GM23338 (cell line): ENCODE measurements around the gene CD99L2. TPM values are rescaled to one million over a fixed set of nuclear protein-coding genes. Genes with fewer than 3 reads are reported as not detected.

Experiments
- ATAC-seq: fragments of 200-7000 bp; cut with Tn5 transposase; 3 replicates; pipeline ENCODE4 v1.9.1; 2020
- DNase-seq: peaks from one replicate; pipeline ENCODE4 v3.0.0-alpha.2; 2015; ENCODE audit warnings: low spot score
- H2AFZ ChIP-seq: fragments of 200-600 bp; sonication (generic); 2 replicates; pipeline ENCODE4 v1.8.0; 2016; ENCODE audit warnings: antibody characterized with exemption, mild to moderate bottlenecking, moderate library complexity
- H3F3A ChIP-seq: fragments of 200-600 bp; sonication (generic); replicated peaks from 2 replicates; pipeline ENCODE4 v1.8.0; 2017; ENCODE audit warnings: antibody characterized with exemption, mixed run types, low read depth
- H3K27ac ChIP-seq: fragments of 200-600 bp; sonication (generic); 2 replicates; pipeline ENCODE4 v1.6.1; 2016; ENCODE audit warnings: low read depth
- H3K27me3 ChIP-seq: fragments of 200-600 bp; sonication (generic); 2 replicates; pipeline ENCODE4 v1.8.0; 2016; ENCODE audit warnings: mild to moderate bottlenecking, mixed run types, moderate library complexity; ENCODE audit not compliant: insufficient read depth
- H3K36me3 ChIP-seq: fragments of 200-600 bp; sonication (generic); 2 replicates; pipeline ENCODE4 v1.8.0; 2016; ENCODE audit warnings: mild to moderate bottlenecking; ENCODE audit not compliant: insufficient read depth
- H3K4me1 ChIP-seq: fragments of 200-600 bp; sonication (generic); 2 replicates; pipeline ENCODE4 v1.8.0; 2016; ENCODE audit warnings: mild to moderate bottlenecking, moderate library complexity; ENCODE audit not compliant: insufficient read depth
- H3K4me2 ChIP-seq: fragments of 200-600 bp; sonication (generic); 2 replicates; pipeline ENCODE4 v1.7.1; 2017; ENCODE audit warnings: mixed run types
- H3K4me3 ChIP-seq: fragments of 200-600 bp; sonication (generic); 2 replicates; pipeline ENCODE4 v1.6.1; 2016; ENCODE audit warnings: mixed run types
- H3K79me2 ChIP-seq: fragments of 200-600 bp; sonication (generic); replicated peaks from 2 replicates; pipeline ENCODE4 v1.8.0; 2017; ENCODE audit warnings: mild to moderate bottlenecking; ENCODE audit not compliant: insufficient read depth
- H3K9me2 ChIP-seq: fragments of 200-600 bp; sonication (generic); 2 replicates; pipeline ENCODE4 v1.8.0; 2017; ENCODE audit not compliant: insufficient read depth
- H4K20me1 ChIP-seq: fragments of 200-600 bp; sonication (generic); replicated peaks from 2 replicates; pipeline ENCODE4 v1.8.0; 2017; ENCODE audit warnings: mild to moderate bottlenecking; ENCODE audit not compliant: insufficient read depth
- H3K27ac Mint-ChIP-seq: 2 replicates; pipeline ENCODE4 v1.8.0; 2020; ENCODE audit warnings: inconsistent platforms, mild to moderate bottlenecking, moderate library complexity, mixed read lengths
- H3K27me3 Mint-ChIP-seq: 3 replicates; pipeline ENCODE4 v1.8.0; 2022; ENCODE audit warnings: low read depth, mild to moderate bottlenecking, moderate library complexity, mixed read lengths, inconsistent platforms; ENCODE audit not compliant: insufficient read depth, poor library complexity
- H3K36me3 Mint-ChIP-seq: 3 replicates; pipeline ENCODE4 v1.8.0; 2021; ENCODE audit warnings: low read depth, mild to moderate bottlenecking, inconsistent platforms, moderate library complexity, mixed read lengths
- H3K4me1 Mint-ChIP-seq: 3 replicates; pipeline ENCODE4 v1.8.0; 2020; ENCODE audit warnings: mild to moderate bottlenecking, inconsistent platforms, mixed read lengths
- H3K4me3 Mint-ChIP-seq: 3 replicates; pipeline ENCODE4 v1.8.0; 2021; ENCODE audit warnings: moderate library complexity, mild to moderate bottlenecking, inconsistent platforms, mixed read lengths
- H3K9me3 Mint-ChIP-seq: 3 replicates; pipeline ENCODE4 v1.8.0; 2020; ENCODE audit warnings: moderate library complexity, mild to moderate bottlenecking, inconsistent platforms, mixed read lengths
- CREB1 ChIP-seq: fragments of 250-450 bp; sonication (Bioruptor Pico); IDR thresholded peaks from 2 replicates; pipeline ENCODE4 v1.5.0; 2020; ENCODE audit warnings: low read depth, mild to moderate bottlenecking, moderate library complexity
- EZH2 ChIP-seq: fragments of 200-600 bp; sonication (generic); IDR thresholded peaks from one replicate; pipeline ENCODE4 v1.8.0; 2017; ENCODE audit warnings: antibody characterized with exemption, mild to moderate bottlenecking, low read depth; ENCODE audit not compliant: unreplicated experiment
- JUNB ChIP-seq: IDR thresholded peaks from one replicate; pipeline ENCODE4 v1.6.1; 2016; ENCODE audit warnings: antibody characterized with exemption; ENCODE audit not compliant: unreplicated experiment
- NANOG ChIP-seq: IDR thresholded peaks from 2 replicates; pipeline ENCODE4 v1.6.1; 2016; ENCODE audit warnings: antibody characterized with exemption, borderline replicate concordance
- POLR2AphosphoS5 ChIP-seq: IDR thresholded peaks from 2 replicates; pipeline ENCODE4 v1.6.1; 2016; ENCODE audit warnings: antibody characterized with exemption, low read depth
- STAT1 ChIP-seq: IDR thresholded peaks from one replicate; pipeline ENCODE4 v1.6.1; 2016; ENCODE audit warnings: antibody characterized with exemption; ENCODE audit not compliant: unreplicated experiment
- ZNF114 ChIP-seq: fragments of 250-450 bp; sonication (Bioruptor Pico); IDR thresholded peaks from 2 replicates; pipeline ENCODE4 v1.5.0; 2020; ENCODE audit warnings: mild to moderate bottlenecking, moderate library complexity
- ZNF331 ChIP-seq: fragments of 250-450 bp; sonication (Bioruptor Pico); IDR thresholded peaks from 2 replicates; pipeline ENCODE4 v1.5.0; 2020; ENCODE audit warnings: low read depth, mild to moderate bottlenecking, moderate library complexity
- polyA plus RNA-seq: library from polyadenylated mRNA; unstranded; fragments of >200 nt; fragmentation: Nextera tagmentation; extraction: Ambion mirVana; gene quantifications from 2 replicates; pipeline ENCODE4 v1.2.1, GENCODE V29; 2016
- total RNA-seq: library from RNA; depleted of rRNA; stranded (reverse); fragments of >200 nt; shearing (Covaris generic); gene quantifications from 2 replicates; pipeline ENCODE4 v1.2.3, GENCODE V29; 2014
- TF ChIP-seq, protein P1 (sequence below): fragments of 250-450 bp; sonication (Bioruptor Pico); IDR thresholded peaks from 2 replicates; pipeline ENCODE4 v1.5.0; 2020; ENCODE audit warnings: mild to moderate bottlenecking, moderate library complexity
- TF ChIP-seq, protein P2 (sequence below): IDR thresholded peaks from 2 replicates; pipeline ENCODE4 v1.6.1; 2016; ENCODE audit warnings: antibody characterized with exemption
- TF ChIP-seq, protein P3 (sequence below), 2 experiments: fragments of 200-600 bp in 1 of 2; sonication (generic) in 1 of 2; conservative IDR thresholded peaks; 2 replicates each; pipeline versions ENCODE4 v1.5.1 to v1.6.1; 2016 to 2017; ENCODE audit warnings: antibody characterized with exemption in 2 of 2, low read depth in 2 of 2, mild to moderate bottlenecking in 2 of 2, moderate library complexity in 1 of 2
- TF ChIP-seq, protein P4 (sequence below): IDR thresholded peaks from one replicate; pipeline ENCODE4 v1.6.1; 2018; ENCODE audit warnings: antibody characterized with exemption; ENCODE audit not compliant: unreplicated experiment

The CD99L2 gene
- total and polyA plus RNA-seq, 2 experiments from 2014 or later = 2.6 to 6.4 TPM

DNA sequence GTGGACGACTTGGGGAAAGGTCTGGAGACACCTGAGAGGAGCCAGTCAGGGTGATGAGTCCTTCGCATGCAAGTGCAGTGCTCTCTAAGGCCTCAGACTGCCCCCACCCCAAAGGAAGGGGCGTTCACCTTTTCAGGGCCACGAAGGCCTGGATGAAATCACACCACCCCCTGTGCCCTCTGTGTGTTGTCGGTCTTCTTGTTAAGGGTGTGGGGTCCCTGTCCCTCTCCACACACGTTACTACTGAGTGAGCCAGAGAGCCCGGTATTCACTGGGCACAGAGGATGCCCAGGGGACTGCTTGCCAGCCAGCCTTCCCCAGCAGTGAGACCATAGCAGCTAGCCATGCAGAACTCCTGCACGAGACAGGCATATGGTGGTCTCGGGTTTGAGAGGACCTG, 133.2 kb downstream of the CD99L2 start:
- peaks cover 12% of the 10 kb centered on the region for H3K4me1 Mint-ChIP-seq
- TF ChIP-seq, protein P1, sequence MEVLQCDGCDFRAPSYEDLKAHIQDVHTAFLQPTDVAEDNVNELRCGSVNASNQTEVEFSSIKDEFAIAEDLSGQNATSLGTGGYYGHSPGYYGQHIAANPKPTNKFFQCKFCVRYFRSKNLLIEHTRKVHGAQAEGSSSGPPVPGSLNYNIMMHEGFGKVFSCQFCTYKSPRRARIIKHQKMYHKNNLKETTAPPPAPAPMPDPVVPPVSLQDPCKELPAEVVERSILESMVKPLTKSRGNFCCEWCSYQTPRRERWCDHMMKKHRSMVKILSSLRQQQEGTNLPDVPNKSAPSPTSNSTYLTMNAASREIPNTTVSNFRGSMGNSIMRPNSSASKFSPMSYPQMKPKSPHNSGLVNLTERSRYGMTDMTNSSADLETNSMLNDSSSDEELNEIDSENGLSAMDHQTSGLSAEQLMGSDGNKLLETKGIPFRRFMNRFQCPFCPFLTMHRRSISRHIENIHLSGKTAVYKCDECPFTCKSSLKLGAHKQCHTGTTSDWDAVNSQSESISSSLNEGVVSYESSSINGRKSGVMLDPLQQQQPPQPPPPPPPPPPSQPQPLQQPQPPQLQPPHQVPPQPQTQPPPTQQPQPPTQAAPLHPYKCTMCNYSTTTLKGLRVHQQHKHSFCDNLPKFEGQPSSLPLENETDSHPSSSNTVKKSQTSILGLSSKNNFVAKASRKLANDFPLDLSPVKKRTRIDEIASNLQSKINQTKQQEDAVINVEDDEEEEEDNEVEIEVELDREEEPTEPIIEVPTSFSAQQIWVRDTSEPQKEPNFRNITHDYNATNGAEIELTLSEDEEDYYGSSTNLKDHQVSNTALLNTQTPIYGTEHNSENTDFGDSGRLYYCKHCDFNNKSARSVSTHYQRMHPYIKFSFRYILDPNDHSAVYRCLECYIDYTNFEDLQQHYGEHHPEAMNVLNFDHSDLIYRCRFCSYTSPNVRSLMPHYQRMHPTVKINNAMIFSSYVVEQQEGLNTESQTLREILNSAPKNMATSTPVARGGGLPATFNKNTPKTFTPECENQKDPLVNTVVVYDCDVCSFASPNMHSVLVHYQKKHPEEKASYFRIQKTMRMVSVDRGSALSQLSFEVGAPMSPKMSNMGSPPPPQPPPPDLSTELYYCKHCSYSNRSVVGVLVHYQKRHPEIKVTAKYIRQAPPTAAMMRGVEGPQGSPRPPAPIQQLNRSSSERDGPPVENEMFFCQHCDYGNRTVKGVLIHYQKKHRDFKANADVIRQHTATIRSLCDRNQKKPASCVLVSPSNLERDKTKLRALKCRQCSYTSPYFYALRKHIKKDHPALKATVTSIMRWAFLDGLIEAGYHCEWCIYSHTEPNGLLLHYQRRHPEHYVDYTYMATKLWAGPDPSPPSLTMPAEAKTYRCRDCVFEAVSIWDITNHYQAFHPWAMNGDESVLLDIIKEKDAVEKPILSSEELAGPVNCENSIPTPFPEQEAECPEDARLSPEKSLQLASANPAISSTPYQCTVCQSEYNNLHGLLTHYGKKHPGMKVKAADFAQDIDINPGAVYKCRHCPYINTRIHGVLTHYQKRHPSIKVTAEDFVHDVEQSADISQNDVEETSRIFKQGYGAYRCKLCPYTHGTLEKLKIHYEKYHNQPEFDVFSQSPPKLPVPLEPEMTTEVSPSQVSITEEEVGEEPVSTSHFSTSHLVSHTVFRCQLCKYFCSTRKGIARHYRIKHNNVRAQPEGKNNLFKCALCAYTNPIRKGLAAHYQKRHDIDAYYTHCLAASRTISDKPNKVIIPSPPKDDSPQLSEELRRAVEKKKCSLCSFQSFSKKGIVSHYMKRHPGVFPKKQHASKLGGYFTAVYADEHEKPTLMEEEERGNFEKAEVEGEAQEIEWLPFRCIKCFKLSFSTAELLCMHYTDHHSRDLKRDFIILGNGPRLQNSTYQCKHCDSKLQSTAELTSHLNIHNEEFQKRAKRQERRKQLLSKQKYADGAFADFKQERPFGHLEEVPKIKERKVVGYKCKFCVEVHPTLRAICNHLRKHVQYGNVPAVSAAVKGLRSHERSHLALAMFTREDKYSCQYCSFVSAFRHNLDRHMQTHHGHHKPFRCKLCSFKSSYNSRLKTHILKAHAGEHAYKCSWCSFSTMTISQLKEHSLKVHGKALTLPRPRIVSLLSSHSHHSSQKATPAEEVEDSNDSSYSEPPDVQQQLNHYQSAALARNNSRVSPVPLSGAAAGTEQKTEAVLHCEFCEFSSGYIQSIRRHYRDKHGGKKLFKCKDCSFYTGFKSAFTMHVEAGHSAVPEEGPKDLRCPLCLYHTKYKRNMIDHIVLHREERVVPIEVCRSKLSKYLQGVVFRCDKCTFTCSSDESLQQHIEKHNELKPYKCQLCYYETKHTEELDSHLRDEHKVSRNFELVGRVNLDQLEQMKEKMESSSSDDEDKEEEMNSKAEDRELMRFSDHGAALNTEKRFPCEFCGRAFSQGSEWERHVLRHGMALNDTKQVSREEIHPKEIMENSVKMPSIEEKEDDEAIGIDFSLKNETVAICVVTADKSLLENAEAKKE (CRISPR knock-in tag) = no peak
- TF ChIP-seq JUNB (no peak), ZNF114 (CRISPR knock-in tag) (no peak), ZNF331 (no peak), EZH2 (no peak), POLR2AphosphoS5 (no peak), CREB1 (no peak), NANOG (no peak), STAT1 (no peak)
- TF ChIP-seq, protein P2, sequence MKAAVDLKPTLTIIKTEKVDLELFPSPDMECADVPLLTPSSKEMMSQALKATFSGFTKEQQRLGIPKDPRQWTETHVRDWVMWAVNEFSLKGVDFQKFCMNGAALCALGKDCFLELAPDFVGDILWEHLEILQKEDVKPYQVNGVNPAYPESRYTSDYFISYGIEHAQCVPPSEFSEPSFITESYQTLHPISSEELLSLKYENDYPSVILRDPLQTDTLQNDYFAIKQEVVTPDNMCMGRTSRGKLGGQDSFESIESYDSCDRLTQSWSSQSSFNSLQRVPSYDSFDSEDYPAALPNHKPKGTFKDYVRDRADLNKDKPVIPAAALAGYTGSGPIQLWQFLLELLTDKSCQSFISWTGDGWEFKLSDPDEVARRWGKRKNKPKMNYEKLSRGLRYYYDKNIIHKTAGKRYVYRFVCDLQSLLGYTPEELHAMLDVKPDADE = no peak
- TF ChIP-seq, protein P3, sequence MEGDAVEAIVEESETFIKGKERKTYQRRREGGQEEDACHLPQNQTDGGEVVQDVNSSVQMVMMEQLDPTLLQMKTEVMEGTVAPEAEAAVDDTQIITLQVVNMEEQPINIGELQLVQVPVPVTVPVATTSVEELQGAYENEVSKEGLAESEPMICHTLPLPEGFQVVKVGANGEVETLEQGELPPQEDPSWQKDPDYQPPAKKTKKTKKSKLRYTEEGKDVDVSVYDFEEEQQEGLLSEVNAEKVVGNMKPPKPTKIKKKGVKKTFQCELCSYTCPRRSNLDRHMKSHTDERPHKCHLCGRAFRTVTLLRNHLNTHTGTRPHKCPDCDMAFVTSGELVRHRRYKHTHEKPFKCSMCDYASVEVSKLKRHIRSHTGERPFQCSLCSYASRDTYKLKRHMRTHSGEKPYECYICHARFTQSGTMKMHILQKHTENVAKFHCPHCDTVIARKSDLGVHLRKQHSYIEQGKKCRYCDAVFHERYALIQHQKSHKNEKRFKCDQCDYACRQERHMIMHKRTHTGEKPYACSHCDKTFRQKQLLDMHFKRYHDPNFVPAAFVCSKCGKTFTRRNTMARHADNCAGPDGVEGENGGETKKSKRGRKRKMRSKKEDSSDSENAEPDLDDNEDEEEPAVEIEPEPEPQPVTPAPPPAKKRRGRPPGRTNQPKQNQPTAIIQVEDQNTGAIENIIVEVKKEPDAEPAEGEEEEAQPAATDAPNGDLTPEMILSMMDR (conservative IDR thresholded peaks at IDR 0.05; ENCODE audit: low read depth in 2 of 2) = no peak
- TF ChIP-seq, protein P4, sequence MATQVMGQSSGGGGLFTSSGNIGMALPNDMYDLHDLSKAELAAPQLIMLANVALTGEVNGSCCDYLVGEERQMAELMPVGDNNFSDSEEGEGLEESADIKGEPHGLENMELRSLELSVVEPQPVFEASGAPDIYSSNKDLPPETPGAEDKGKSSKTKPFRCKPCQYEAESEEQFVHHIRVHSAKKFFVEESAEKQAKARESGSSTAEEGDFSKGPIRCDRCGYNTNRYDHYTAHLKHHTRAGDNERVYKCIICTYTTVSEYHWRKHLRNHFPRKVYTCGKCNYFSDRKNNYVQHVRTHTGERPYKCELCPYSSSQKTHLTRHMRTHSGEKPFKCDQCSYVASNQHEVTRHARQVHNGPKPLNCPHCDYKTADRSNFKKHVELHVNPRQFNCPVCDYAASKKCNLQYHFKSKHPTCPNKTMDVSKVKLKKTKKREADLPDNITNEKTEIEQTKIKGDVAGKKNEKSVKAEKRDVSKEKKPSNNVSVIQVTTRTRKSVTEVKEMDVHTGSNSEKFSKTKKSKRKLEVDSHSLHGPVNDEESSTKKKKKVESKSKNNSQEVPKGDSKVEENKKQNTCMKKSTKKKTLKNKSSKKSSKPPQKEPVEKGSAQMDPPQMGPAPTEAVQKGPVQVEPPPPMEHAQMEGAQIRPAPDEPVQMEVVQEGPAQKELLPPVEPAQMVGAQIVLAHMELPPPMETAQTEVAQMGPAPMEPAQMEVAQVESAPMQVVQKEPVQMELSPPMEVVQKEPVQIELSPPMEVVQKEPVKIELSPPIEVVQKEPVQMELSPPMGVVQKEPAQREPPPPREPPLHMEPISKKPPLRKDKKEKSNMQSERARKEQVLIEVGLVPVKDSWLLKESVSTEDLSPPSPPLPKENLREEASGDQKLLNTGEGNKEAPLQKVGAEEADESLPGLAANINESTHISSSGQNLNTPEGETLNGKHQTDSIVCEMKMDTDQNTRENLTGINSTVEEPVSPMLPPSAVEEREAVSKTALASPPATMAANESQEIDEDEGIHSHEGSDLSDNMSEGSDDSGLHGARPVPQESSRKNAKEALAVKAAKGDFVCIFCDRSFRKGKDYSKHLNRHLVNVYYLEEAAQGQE = no peak
- H3K4me3 Mint-ChIP-seq = no peak overlapping the region
- H3K27ac ChIP-seq = no peak overlapping the region
- H3K27me3 Mint-ChIP-seq = peaks cover 3% of the 10 kb centered on the region
- H3K36me3 Mint-ChIP-seq = no peaks in the 10 kb centered on the region; the same call in 2 of the 3 replicates
- H3K27ac Mint-ChIP-seq = no peak overlapping the region
- no peaks in the 10 kb centered on the region for H4K20me1 ChIP-seq
- no peak overlapping the region for H3K4me3 ChIP-seq
- H3K4me2 ChIP-seq = no peak overlapping the region
- ATAC-seq (no peak), DNase-seq (no peak)
- no peaks in the 10 kb centered on the region for H3F3A ChIP-seq
- H3K36me3 ChIP-seq = no peaks in the 10 kb centered on the region
- peaks cover 2% of the 10 kb centered on the region; the same call in 1 of the 2 replicates for H3K4me1 ChIP-seq
- H3K27me3 ChIP-seq = no peaks in the 10 kb centered on the region
- no peaks in the 10 kb centered on the region for H3K9me2 ChIP-seq
- H3K9me3 Mint-ChIP-seq = no peaks in the 10 kb centered on the region
- H2AFZ ChIP-seq = no peak overlapping the region
- no peaks in the 10 kb centered on the region for H3K79me2 ChIP-seq
